A549 treated with DMSO at 1 μM for 4 hours (cell line): ENCODE measurements around the gene NLRX1. TPM values are rescaled to one million over a fixed set of nuclear protein-coding genes. Genes with fewer than 3 reads are reported as not detected.

ENCODE experiments used
- total RNA-seq: library from RNA; stranded (reverse); fragments of 200-300 nt; extraction: Qiagen RNA extraction; gene quantifications from 5 replicates; pipeline ENCODE4 v1.2.3, GENCODE V29; 2022; ENCODE audit warnings: low read depth

NLRX1 gene, protein sequence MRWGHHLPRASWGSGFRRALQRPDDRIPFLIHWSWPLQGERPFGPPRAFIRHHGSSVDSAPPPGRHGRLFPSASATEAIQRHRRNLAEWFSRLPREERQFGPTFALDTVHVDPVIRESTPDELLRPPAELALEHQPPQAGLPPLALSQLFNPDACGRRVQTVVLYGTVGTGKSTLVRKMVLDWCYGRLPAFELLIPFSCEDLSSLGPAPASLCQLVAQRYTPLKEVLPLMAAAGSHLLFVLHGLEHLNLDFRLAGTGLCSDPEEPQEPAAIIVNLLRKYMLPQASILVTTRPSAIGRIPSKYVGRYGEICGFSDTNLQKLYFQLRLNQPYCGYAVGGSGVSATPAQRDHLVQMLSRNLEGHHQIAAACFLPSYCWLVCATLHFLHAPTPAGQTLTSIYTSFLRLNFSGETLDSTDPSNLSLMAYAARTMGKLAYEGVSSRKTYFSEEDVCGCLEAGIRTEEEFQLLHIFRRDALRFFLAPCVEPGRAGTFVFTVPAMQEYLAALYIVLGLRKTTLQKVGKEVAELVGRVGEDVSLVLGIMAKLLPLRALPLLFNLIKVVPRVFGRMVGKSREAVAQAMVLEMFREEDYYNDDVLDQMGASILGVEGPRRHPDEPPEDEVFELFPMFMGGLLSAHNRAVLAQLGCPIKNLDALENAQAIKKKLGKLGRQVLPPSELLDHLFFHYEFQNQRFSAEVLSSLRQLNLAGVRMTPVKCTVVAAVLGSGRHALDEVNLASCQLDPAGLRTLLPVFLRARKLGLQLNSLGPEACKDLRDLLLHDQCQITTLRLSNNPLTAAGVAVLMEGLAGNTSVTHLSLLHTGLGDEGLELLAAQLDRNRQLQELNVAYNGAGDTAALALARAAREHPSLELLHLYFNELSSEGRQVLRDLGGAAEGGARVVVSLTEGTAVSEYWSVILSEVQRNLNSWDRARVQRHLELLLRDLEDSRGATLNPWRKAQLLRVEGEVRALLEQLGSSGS
- total RNA-seq: 9.3 to 11.7 TPM (median 11.5 TPM) in 5 replicates

DNA sequence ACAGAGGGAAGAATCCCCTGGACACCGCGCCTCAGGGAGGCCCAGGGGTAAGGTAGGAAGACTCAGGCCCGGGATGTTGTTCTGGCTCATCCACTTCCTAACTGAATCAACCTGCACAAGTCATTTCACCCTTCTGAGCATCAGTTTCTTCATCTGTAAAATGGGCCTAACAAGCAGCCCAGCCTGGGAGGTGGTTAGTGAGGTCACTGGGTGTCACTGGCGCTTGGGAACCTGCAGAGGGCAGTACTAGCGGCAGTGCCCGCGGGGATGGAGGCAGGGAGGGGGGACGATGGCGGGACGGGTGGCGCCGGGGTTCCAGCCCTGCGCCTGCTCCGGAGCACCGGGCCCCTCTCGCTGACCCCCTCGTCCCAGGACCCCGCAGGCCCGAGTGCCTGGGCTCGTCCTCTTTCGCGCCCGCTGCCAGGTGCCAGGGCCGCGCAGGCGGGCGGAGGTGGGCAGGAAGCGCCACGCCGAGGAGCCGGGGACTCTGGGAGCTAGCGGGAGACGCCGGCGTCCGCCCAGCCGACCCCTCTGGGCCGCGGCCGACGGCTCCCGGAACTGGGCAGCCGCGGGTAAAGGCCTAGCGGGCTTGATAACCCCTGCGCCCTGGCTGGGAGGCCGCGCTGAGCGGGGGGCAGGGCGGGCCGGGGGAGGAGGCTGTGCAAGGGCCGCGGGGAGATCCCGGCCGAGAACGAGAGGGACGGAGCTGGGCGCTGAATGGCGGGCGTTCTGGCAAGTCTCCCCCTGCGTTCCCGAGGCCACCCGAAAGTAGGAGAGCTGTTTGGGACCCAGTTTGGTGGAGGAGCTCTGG is at the start of gene NLRX1:
TSS of gene NLRX1 (plus strand) at position 255 of the 811 bp plus-strand sequence. CDS start 2,679 bp downstream, outside the sequence.

DNA sequence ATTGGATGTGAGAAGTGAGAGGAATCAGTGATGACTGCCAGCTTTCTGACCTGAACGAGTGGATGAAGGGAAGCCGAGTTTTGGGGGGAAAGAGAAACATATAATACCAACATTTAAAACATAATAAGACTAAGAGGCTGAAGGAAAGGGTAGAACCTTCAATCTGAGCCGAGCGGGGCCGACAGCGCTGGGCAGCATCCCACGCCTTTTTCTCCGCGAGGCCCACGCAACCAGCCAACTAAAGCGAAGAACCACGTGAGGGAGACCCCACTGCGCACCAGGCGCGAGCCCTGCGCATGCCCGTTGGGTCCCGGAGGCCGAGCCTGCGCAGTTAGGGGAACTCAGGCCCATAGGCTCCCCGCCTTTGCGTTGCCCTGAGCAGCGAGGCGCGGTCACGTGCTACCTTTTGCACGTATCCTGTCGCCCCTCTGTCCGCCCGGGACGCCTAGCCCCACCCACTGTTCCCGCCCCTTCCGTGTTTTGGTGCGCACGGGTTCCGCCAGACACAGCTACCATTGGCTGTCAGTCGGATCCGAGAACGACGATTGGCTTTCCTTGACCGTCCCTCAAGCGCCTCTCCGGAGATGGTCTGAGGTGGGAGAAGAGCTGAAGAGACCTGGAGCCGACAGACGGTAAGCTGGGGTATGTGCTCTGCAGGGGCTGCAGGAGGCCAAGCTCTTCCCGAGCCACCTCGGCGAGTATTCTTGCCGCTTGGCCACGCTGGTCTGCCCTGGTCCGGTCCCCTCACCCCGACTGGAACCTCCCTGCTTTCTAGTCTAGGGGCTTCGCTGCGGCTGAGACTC is 47.3 kb upstream of the NLRX1 start, which contains the start of gene HINFP:
TSS of gene HINFP (plus strand) at position 573 of the 803 bp plus-strand sequence. CDS start 5,365 bp downstream, outside the sequence.

DNA sequence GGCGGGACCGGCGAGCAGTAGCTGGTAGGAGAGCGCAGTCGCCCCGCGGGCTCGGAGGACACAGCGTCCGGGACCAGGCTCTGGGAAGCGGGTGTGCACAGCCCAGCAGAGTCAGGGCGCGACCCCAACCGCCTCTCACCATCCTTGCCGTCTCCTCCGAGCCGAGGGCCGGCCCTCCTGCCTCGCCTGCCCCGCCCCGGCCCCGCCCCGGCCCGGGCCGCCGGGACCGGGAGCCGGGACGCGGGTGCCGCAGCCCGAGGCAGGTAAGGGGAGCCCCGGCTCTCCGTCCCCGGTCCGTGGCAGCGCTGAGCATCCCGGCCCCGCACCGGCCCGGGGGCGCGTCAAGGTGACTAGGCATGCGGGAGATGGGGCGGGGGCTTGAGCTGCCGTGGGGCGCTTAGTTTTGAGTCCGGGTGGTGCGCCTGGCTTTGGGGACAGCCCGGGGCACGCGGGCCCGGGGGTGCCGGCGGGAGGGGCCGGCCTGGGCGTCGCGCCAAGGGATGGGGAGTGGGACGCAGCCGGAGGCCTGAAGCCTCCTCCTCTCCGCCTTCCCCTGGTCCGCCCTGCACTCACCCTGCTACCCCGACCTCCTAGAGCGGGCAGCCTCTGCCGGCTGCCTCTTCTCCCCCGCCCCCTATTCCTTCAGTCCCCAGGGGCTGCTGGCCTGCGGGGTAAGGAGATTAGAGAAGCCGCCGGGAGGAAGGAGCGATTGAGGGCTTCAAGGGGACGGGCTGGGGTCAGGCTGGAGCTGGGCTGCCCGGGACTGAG is 19.3 kb upstream of the NLRX1 start, which contains the start of gene ABCG4:
TSS of gene ABCG4 (plus strand) at position 35 of the 768 bp plus-strand sequence. CDS start 914 bp downstream, outside the sequence.

DNA sequence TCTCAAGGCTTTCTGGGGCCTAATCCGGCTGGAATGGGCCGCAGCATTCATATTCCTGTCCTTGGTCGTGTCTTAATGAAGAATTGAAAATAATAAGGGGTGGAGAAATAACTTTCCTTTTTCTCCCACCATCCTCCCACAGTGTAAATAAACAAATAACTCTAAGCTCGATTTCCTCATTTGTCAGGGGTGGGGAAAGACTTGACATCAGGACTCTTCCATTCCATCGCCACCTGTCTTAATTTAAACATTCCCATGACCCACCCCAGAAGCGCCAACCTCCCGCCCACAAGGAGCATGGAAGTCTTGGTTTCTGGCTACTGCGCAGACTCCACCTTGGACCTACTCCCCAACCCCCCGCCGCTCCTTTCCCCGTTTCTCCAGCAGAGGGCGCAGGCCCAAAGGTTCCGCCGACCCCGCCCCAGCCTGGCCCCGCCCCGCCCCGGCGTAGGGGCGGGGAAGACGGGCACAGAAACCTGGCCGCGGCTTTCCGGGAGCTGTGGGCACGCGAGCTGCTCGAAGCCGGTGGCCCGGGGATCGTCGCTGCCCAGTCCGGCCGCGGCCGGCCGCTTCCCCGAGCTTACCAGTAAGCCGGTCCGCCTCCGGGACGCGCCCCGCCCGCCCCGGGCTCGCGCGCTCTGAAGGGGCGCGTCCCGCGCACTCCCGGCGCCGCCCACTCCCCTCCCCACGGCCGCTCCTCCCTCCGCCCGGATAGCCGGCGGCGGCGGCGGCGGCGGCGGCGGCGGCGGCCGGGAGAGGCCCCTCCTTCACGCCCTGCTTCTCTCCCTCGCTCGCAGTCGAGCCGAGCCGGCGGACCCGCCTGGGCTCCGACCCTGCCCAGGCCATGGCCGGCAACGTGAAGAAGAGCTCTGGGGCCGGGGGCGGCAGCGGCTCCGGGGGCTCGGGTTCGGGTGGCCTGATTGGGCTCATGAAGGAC is 37.3 kb downstream of the NLRX1 start, which contains the start of gene CBL:
TSS of gene CBL (plus strand) at position 766 of the 937 bp plus-strand sequence. CDS start at position 845, 79 bp downstream.

Other genes with a start within 250 kb of the NLRX1 start
- gene BCL9L, start 242.8 kb upstream of the NLRX1 start, total RNA-seq: 86.6 to 141 TPM (median 122 TPM) in 5 replicates
- gene UPK2, start 212.4 kb upstream of the NLRX1 start, total RNA-seq: 0.53 to 0.94 TPM (median 0.81 TPM) in 5 replicates
- gene FOXR1, start 197.0 kb upstream of the NLRX1 start, total RNA-seq: not detected in 5 replicates
- gene CENATAC, start 170.6 kb upstream of the NLRX1 start, total RNA-seq: 10.0 to 18.0 TPM (median 11.3 TPM) in 5 replicates
- gene RPS25, start 150.4 kb upstream of the NLRX1 start, total RNA-seq: 759 to 1,109 TPM (median 829 TPM) in 5 replicates
- 57.0 to 64.6 TPM (median 62.7 TPM) in 5 replicates for gene TRAPPC4, start 150.0 kb upstream of the NLRX1 start, total RNA-seq
- gene SLC37A4, start 137.8 kb upstream of the NLRX1 start, total RNA-seq: 10.3 to 11.8 TPM (median 11.0 TPM) in 5 replicates
- gene HYOU1, start 111.5 kb upstream of the NLRX1 start, total RNA-seq: 46.0 to 54.7 TPM (median 51.4 TPM) in 5 replicates
- gene VPS11, start 100.9 kb upstream of the NLRX1 start, total RNA-seq: 10.7 to 13.6 TPM (median 12.8 TPM) in 5 replicates
- 45.9 to 53.9 TPM (median 52.6 TPM) in 5 replicates for gene HMBS, start 83.8 kb upstream of the NLRX1 start, total RNA-seq
- gene DPAGT1, start 66.9 kb upstream of the NLRX1 start, total RNA-seq: 35.9 to 44.7 TPM (median 42.6 TPM) in 5 replicates
- gene C2CD2L, start 61.4 kb upstream of the NLRX1 start, total RNA-seq: 5.2 to 7.0 TPM (median 6.6 TPM) in 5 replicates
- gene HINFP, start 47.1 kb upstream of the NLRX1 start, total RNA-seq: 10.4 to 11.9 TPM (median 10.9 TPM) in 5 replicates
- 0.19 to 0.36 TPM (median 0.25 TPM) in 5 replicates for gene ABCG4, start 19.7 kb upstream of the NLRX1 start, total RNA-seq
- 0.07 to 0.25 TPM (median 0.17 TPM) in 3 of 5 replicates, not detected in the others for gene NHERF4, start 16.8 kb downstream of the NLRX1 start, total RNA-seq
- 7.8 to 11.6 TPM (median 10.8 TPM) in 5 replicates for gene CBL, start 37.6 kb downstream of the NLRX1 start, total RNA-seq
- 10.4 to 13.7 TPM (median 11.8 TPM) in 5 replicates for gene MCAM, start 148.4 kb downstream of the NLRX1 start, total RNA-seq
- 32.7 to 44.8 TPM (median 36.3 TPM) in 5 replicates for gene RNF26, start 165.8 kb downstream of the NLRX1 start, total RNA-seq
- not detected in 5 replicates for gene C1QTNF5, start 172.2 kb downstream of the NLRX1 start, total RNA-seq
- not detected in 5 replicates for gene MFRP, start 178.0 kb downstream of the NLRX1 start, total RNA-seq
- gene USP2, start 213.0 kb downstream of the NLRX1 start, total RNA-seq: 0.32 to 0.58 TPM (median 0.38 TPM) in 5 replicates